ENCODE results near the gene B3GNT5. TPM values are rescaled to one million over a fixed set of nuclear protein-coding genes. Genes with fewer than 3 reads are reported as not detected.
A peak's percentile ranks its signal among the peaks of the same experiment; 100 is the strongest.
"Not testable (repeated sequence)": the region's sequence is repeated elsewhere in the genome, so short reads cannot be mapped to it uniquely, and the experiment has no call there.

Gene B3GNT5
- total RNA-seq, 1 donor from 2014 or later = 2.0 TPM

GRCh38 chr3:183227586-183227985, 25.5 kb upstream of the B3GNT5 start:
- intact Hi-C loops (cut with DNase I) = no loop called here
- DNase-seq (ENCODE audit: missing footprints) (no peak), ATAC-seq (no peak)

- no peak for DNase-seq (ENCODE audit: missing footprints)
- intact Hi-C loops (cut with DNase I) = no loop called here
- ATAC-seq = no peak
Measured at GRCh38 chr3:183229178-183229577, 23.9 kb upstream of the B3GNT5 start.

GRCh38 chr3:183230251-183230650, 22.8 kb upstream of the B3GNT5 start:
- DNase-seq (ENCODE audit: missing footprints); ATAC-seq; intact Hi-C loops (cut with DNase I): not testable (repeated sequence)

GRCh38 chr3:183230826-183231225, 22.2 kb upstream of the B3GNT5 start:
- intact Hi-C loops (cut with DNase I) = no loop called here
- no peak for ATAC-seq
- DNase-seq (ENCODE audit: missing footprints) = no peak

- ATAC-seq (no peak), DNase-seq (ENCODE audit: missing footprints) (no peak)
- intact Hi-C loops (cut with DNase I) = no loop called here
Measured at GRCh38 chr3:183233966-183234365, 19.1 kb upstream of the B3GNT5 start.

GRCh38 chr3:183239046-183239445, 14.0 kb upstream of the B3GNT5 start:
- no peak for ATAC-seq
- no peak for DNase-seq (ENCODE audit: missing footprints)
- intact Hi-C loops (cut with DNase I) = no loop called here

- DNase-seq (ENCODE audit: missing footprints) (no peak), ATAC-seq (no peak)
- intact Hi-C loops (cut with DNase I) = no loop called here
Measured at GRCh38 chr3:183242431-183242830, 10.6 kb upstream of the B3GNT5 start.

- intact Hi-C loops (cut with DNase I) = no loop called here
Measured at GRCh38 chr3:183244219-183244618, 8.8 kb upstream of the B3GNT5 start.

GRCh38 chr3:183244981-183245476, 8.0 kb upstream of the B3GNT5 start:
- ATAC-seq = no peak
- intact Hi-C loops (cut with DNase I) = no loop called here
- no peak for DNase-seq (ENCODE audit: missing footprints)

More at GRCh38 chr3:183244219-183244618, 8.8 kb upstream of the B3GNT5 start:
- DNase-seq (ENCODE audit: missing footprints) (peak; percentile 72), ATAC-seq (no peak)

GRCh38 chr3:183247011-183247589, 6.0 kb upstream of the B3GNT5 start:
- intact Hi-C loops (cut with DNase I) = no loop called here
- ATAC-seq (no peak), DNase-seq (ENCODE audit: missing footprints) (no peak)

- DNase-seq (ENCODE audit: missing footprints) (no peak), ATAC-seq (no peak)
- intact Hi-C loops (cut with DNase I) = no loop called here
Measured at GRCh38 chr3:183249006-183249718, 3.9 kb upstream of the B3GNT5 start.

GRCh38 chr3:183252118-183252782, 803 bp upstream of the B3GNT5 start:
- ATAC-seq (no peak), DNase-seq (ENCODE audit: missing footprints) (no peak)
- intact Hi-C loops (cut with DNase I) = no loop called here

GRCh38 chr3:183253528-183254486, 754 bp downstream of the B3GNT5 start:
- DNase-seq (ENCODE audit: missing footprints) = peak; percentile 92
- ATAC-seq = peak; percentile 90
- intact Hi-C loops (cut with DNase I) = loop anchor here (2.0 kb wide), 2 partner anchors 55 to 129 kb away; no protein-coding TSS in a partner anchor

- intact Hi-C loops (cut with DNase I) = loop anchor here (2.0 kb wide), 2 partner anchors 54 to 128 kb away; no protein-coding TSS in a partner anchor
- no peak for ATAC-seq
- DNase-seq (ENCODE audit: missing footprints) = peak; percentile 63
Measured at GRCh38 chr3:183254487-183255347, 1.7 kb downstream of the B3GNT5 start.

GRCh38 chr3:183255348-183255730, 2.3 kb downstream of the B3GNT5 start:
- intact Hi-C loops (cut with DNase I) = loop anchor here (2.0 kb wide), 2 partner anchors 53 to 127 kb away; no protein-coding TSS in a partner anchor
- ATAC-seq = no peak
- DNase-seq (ENCODE audit: missing footprints) = no peak

GRCh38 chr3:183259087-183259486, 6.0 kb downstream of the B3GNT5 start:
- intact Hi-C loops (cut with DNase I) = no loop called here
- DNase-seq (ENCODE audit: missing footprints) = no peak
- no peak for ATAC-seq

- intact Hi-C loops (cut with DNase I) = no loop called here
- DNase-seq (ENCODE audit: missing footprints) = no peak
- peak; percentile 4 for ATAC-seq
Measured at GRCh38 chr3:183259621-183260020, 6.6 kb downstream of the B3GNT5 start.
